Measurements from ENCODE around the gene FAM186B. TPM values are rescaled to one million over a fixed set of nuclear protein-coding genes. Genes with fewer than 3 reads are reported as not detected.

Gene FAM186B
- total and polyA plus RNA-seq, 2 experiments from 2014 or later: 0.21 to 0.38 TPM

DNA sequence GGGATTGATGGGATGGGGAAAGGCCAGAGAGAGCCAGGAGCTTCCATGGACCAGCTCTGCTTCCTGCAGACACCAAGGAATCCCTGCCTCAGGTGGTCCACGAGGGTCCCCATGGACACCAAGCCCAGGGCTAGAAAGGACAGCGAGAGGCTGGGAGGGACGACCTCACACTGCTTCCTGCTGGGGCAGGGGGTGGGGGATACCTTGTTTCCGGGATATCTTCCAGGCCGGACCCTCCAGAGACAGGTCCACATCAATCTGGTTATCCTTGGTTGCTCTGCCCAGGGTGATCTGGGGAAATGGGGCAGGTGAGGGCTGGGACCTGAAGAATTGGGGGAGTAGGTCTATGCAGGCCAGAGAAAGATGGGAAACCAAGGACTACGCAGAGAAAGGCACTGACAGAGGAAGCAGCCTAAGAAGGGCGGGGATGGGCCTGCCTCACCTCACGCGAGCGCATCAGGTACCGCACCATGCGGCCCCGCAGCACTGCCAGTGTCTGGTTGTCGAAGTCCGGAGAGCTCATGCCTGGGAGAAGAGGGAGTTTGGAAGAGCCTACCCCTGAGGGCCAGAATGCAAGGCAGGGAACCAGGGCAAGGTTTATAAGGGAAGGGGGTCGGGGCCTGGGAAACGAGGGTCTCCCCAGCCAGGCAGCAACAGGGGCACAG is 46.3 kb downstream of the FAM186B start (continued):
- no peak for TF ChIP-seq ETS1 (IDR thresholded peaks at IDR 0.05)
- TF ChIP-seq STAT1 (IDR thresholded peaks at IDR 0.05; ENCODE audit: unreplicated experiment): no peak
- no peak for TF ChIP-seq NANOG (IDR thresholded peaks at IDR 0.05; ENCODE audit: borderline replicate concordance)
- TF ChIP-seq, protein P1, sequence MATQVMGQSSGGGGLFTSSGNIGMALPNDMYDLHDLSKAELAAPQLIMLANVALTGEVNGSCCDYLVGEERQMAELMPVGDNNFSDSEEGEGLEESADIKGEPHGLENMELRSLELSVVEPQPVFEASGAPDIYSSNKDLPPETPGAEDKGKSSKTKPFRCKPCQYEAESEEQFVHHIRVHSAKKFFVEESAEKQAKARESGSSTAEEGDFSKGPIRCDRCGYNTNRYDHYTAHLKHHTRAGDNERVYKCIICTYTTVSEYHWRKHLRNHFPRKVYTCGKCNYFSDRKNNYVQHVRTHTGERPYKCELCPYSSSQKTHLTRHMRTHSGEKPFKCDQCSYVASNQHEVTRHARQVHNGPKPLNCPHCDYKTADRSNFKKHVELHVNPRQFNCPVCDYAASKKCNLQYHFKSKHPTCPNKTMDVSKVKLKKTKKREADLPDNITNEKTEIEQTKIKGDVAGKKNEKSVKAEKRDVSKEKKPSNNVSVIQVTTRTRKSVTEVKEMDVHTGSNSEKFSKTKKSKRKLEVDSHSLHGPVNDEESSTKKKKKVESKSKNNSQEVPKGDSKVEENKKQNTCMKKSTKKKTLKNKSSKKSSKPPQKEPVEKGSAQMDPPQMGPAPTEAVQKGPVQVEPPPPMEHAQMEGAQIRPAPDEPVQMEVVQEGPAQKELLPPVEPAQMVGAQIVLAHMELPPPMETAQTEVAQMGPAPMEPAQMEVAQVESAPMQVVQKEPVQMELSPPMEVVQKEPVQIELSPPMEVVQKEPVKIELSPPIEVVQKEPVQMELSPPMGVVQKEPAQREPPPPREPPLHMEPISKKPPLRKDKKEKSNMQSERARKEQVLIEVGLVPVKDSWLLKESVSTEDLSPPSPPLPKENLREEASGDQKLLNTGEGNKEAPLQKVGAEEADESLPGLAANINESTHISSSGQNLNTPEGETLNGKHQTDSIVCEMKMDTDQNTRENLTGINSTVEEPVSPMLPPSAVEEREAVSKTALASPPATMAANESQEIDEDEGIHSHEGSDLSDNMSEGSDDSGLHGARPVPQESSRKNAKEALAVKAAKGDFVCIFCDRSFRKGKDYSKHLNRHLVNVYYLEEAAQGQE (IDR thresholded peaks at IDR 0.05; ENCODE audit: unreplicated experiment): no peak
- no peak for TF ChIP-seq ZNF114 (CRISPR knock-in tag; IDR thresholded peaks at IDR 0.05)
- TF ChIP-seq JUNB (IDR thresholded peaks at IDR 0.05; ENCODE audit: unreplicated experiment): no peak
- TF ChIP-seq POLR2AphosphoS5 (IDR thresholded peaks at IDR 0.05; ENCODE audit: low read depth): no peak
- TF ChIP-seq EZH2 (IDR thresholded peaks at IDR 0.05; ENCODE audit: low read depth, unreplicated experiment): no peak
- TF ChIP-seq, protein P2, sequence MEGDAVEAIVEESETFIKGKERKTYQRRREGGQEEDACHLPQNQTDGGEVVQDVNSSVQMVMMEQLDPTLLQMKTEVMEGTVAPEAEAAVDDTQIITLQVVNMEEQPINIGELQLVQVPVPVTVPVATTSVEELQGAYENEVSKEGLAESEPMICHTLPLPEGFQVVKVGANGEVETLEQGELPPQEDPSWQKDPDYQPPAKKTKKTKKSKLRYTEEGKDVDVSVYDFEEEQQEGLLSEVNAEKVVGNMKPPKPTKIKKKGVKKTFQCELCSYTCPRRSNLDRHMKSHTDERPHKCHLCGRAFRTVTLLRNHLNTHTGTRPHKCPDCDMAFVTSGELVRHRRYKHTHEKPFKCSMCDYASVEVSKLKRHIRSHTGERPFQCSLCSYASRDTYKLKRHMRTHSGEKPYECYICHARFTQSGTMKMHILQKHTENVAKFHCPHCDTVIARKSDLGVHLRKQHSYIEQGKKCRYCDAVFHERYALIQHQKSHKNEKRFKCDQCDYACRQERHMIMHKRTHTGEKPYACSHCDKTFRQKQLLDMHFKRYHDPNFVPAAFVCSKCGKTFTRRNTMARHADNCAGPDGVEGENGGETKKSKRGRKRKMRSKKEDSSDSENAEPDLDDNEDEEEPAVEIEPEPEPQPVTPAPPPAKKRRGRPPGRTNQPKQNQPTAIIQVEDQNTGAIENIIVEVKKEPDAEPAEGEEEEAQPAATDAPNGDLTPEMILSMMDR (conservative IDR thresholded peaks at IDR 0.05; ENCODE audit: low read depth in 2 of 2): no peak
- TF ChIP-seq CREB1 (CRISPR knock-in tag; IDR thresholded peaks at IDR 0.05; ENCODE audit: low read depth): no peak

DNA sequence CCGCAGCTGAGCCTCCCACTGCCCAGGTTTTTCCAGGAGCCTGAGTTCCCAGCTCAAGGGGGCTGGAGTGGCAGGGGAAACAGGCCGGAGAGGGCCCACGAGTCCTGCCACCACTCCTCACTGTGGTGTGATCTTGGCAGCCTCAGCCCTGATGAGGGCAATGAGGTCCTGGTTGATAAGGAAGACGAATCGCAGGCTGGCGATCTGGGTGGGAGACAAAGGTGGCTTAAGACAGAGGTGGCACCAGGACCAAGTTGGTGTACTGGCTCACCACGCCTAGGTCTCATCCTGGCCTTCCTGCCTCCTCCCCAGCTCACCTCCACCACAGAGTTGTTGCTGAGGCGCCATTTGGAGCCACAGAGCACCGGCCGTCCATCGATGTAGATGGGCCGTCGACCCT is 46.9 kb downstream of the FAM186B start:
- no peak overlapping the region for H3K4me2 ChIP-seq
- Mint-ChIP-seq H3K36me3 (ENCODE audit: low read depth) (peaks cover 51% of the 10 kb centered on the region), H3K4me1 (no peaks in the 10 kb centered on the region), H3K9me3 (no peaks in the 10 kb centered on the region), H3K4me3 (no peak overlapping the region), H3K27ac (no peak overlapping the region), H3K27me3 (ENCODE audit: insufficient read depth, low read depth, poor library complexity) (peaks cover 12% of the 10 kb centered on the region)
- H3K79me2 ChIP-seq (replicated peaks; ENCODE audit: insufficient read depth): no peaks in the 10 kb centered on the region
- no peaks in the 10 kb centered on the region for H3K27me3 ChIP-seq (ENCODE audit: insufficient read depth)
- no peaks in the 10 kb centered on the region for H3K9me2 ChIP-seq (ENCODE audit: insufficient read depth)
- no peak overlapping the region for H3K4me3 ChIP-seq
- H3K27ac ChIP-seq (ENCODE audit: low read depth): no peak overlapping the region
- no peak overlapping the region for H2AFZ ChIP-seq
- H4K20me1 ChIP-seq (replicated peaks; ENCODE audit: insufficient read depth): no peaks in the 10 kb centered on the region
- H3K36me3 ChIP-seq (ENCODE audit: insufficient read depth): peaks cover 27% of the 10 kb centered on the region
- no peak for DNase-seq (ENCODE audit: low spot score)
- no peak for ATAC-seq
- H3K4me1 ChIP-seq (ENCODE audit: insufficient read depth): no peaks in the 10 kb centered on the region
- no peaks in the 10 kb centered on the region for H3F3A ChIP-seq (replicated peaks; ENCODE audit: low read depth)
- TF ChIP-seq EZH2 (IDR thresholded peaks at IDR 0.05; ENCODE audit: low read depth, unreplicated experiment) (no peak), NANOG (IDR thresholded peaks at IDR 0.05; ENCODE audit: borderline replicate concordance) (no peak)
- TF ChIP-seq, protein P2 (conservative IDR thresholded peaks at IDR 0.05; ENCODE audit: low read depth in 2 of 2): no peak

Data from GM23338 (cell line).